Measurements from ENCODE around the gene ANKRD53. TPM values are rescaled to one million over a fixed set of nuclear protein-coding genes. Genes with fewer than 3 reads are reported as not detected.
"Not testable (repeated sequence)": the region's sequence is repeated elsewhere in the genome, so short reads cannot be mapped to it uniquely, and the experiment has no call there.

Gene ANKRD53
- total RNA-seq, 1 donor from 2014 or later = 0.51 TPM

DNA sequence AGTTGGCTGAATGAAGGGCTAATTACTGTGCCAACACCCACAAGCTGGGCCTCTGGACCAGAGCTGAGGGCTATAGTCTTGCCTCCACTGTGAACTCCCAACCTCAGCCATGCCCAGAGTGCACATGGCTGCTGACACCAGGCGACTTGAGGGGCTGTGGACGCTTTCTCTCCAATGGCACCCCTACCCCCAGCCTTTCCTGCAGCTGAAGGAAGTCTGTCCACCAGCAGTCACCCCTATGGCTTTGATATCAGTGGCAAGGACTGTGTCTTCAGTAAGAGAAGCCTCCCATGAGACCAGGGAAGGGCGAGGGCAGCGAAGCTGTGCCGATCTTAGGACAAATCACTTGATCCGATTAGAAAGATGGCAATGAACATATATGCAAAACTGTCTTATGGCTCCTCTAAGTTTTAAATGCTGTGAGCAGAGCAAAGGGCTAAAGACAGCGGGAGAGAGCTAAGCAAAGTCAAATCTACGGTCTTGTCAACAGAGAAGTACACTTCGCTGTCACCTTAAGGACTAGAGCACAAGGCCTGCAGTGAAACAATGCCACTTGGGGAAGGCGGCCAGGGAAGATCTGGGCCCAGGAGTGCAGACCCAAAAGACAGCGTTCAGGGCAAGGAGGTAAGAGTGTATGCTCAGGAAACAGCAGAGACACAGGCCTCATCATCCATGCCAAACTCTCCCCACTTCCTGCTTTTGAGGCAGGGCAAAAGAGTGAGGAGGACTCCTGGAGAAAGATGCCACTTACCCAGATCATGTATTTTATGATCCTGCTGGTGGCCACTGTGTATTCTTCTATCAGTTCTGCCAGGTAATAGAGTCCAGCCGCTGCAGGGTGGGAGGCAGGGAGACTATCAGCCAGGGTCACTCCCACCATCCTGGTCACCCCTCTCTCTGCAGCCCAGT, 14.8 kb downstream of the ANKRD53 start:
- DNase-seq = no peak

DNA sequence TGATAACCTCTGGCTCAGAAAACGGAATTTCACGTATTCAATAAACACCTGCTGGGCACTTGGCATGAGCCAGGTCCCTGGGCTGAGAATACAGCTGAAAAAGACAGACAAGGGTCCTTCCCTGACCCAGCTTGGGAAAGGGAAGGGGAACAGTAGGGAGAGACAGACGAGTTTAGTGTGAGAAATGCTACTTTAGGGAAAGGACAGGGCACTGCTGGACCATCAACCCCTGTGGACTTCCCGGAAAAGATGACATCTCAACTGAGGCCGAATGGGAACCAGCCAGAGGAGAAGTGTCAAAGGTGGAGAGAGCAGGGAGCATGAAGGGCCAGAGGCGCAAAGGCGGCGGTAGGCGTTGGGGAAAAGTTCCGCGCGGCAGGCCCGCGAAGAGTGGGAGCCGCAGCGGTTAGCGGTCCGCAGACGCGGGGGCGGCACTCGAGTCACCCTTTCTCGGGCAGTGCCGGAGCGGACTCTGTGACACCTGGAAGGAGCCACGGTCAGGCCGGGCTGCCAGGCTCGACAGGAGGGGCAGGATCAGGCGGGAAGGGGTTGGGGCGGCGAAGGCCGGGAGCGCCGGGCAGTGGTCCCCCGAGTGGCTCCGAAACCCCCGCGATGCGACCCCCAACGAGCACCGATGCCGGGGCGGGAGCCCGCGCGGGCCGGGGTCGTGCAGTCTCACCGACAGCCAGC, 15.7 kb downstream of the ANKRD53 start:
- peak; percentile 37 for DNase-seq

DNA sequence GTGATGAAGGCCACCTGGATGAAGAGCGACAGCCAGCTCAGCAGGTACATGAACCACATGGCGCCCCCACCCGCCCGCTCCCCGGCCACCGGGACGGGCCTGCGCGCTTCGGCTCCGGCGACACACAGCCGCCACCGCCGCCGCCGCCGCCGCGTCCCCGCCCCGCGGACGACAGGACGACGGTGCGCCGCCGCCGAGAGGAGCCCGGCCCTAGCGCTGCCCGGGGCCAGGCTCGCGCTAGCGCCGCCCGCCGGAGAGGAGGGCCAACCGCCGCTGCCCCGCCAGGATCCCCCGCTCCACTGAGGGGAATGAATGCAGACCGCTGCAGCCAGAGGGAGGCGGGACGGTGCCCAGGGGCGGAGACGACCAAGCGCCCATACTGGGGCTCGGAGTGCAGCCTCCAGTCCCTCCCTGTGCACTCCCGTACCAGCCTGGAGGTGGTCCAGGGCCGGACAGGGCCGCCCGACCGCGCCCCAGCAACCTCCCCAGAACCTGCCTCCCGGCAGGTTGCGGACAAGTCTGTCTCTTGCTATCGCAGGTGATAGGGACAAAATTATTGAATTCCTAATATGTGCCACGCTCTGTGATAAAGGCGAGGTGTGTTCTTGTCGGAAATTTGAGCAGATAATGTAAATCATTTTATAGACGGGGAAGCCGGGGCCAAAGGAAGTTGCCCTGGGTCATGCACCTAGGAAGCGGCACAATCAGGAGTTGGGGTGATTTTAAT, 16.4 kb downstream of the ANKRD53 start, which contains the start of gene TEX261:
Gene TEX261 (minus strand): TSS at position 175 of the 727 bp plus-strand sequence. CDS start 116 bp downstream, at position 59.
- peak; percentile 91 for DNase-seq

- peak; percentile 63 for DNase-seq
These were observed 16.9 kb downstream of the ANKRD53 start for GRCh38 chr2:70995426-70995729.

DNA sequence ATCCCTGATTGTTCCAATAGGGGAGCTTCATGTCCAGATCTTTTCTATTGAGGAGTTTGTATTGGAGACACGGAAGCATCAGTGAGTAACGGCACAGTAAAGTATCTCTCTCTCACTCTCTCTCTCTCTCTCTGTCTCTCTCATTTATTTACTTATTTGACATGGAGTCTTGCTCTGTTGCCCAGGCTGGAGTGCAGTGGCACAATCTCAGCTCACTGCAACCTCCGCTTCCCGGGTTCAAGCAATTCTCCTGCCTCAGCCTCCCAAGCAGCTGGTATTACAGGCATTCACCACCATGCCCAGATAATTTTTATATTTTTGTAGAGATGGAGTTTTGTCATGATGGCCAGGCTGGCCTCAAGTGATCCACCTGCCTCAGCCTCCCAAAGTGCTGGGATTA, 20.5 kb downstream of the ANKRD53 start:
- not testable (repeated sequence) for DNase-seq

DNA sequence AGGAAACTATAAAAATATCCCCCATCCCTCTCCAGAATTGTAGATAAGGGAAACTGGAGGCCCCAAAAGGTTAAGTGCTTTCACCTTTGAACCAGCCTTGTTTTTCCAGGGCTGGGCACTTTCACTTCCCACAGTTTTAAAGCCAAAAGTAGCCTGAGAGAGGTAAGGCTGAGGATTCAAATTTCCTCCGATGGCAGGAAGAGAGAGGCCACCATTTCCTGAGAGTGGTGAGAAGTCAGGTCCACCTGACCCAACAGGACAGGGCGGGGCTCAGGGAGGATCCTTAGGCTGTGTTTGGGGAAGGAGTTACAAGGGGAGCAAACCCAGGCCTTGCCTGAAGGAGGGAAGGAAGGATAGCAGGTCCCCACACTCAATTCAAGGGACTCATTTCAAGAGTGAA, 20.9 kb downstream of the ANKRD53 start:
- no peak for DNase-seq

DNA sequence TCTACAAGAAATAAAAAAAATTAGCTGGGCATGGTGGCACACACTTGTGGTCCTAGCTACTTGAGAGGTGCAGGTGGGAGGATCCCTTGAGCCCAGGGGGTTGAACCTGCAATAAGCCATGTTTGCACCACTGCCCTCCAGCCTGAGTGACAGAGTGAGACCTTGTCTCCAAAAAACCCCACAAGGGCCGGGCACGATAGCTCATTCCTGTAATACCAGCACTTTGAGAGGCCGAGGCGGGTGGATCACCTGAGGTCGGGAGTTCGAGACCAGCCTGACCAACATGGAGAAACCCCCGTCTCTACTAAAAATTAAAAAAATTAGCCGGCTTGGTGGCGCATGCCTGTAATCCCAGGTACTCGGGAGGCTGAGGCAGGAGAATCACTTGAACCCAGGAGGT, 21.5 kb downstream of the ANKRD53 start:
- not testable (repeated sequence) for DNase-seq

GRCh38 chr2:71000780-71001591, 22.6 kb downstream of the ANKRD53 start:
- peak; percentile 78 for DNase-seq

DNA sequence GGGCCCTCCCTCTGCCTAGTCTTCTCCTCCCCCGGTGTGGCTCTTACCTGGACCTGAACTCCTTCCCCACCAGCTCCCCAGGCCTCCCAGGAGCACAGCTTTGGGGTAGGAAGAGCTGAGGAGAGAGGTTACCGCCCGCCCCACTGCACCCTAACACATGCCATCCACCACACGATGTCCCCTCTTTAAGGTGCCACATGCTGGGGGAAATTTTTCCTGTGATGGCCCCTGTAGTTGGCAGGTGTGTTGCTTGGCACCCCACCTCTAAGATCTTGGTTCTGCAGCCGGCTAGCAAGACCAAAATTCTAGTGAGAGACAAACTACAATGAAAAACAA, 23.1 kb downstream of the ANKRD53 start:
- DNase-seq = no peak

GRCh38 chr2:71001981-71002570, 23.6 kb downstream of the ANKRD53 start:
- no peak for DNase-seq

GRCh38 chr2:71003396-71003795, 25.0 kb downstream of the ANKRD53 start:
- no peak for DNase-seq

- no peak for DNase-seq
These were observed 25.7 kb downstream of the ANKRD53 start for GRCh38 chr2:71003966-71004755.

GRCh38 chr2:71004857-71005256, 26.4 kb downstream of the ANKRD53 start:
- no peak for DNase-seq

DNA sequence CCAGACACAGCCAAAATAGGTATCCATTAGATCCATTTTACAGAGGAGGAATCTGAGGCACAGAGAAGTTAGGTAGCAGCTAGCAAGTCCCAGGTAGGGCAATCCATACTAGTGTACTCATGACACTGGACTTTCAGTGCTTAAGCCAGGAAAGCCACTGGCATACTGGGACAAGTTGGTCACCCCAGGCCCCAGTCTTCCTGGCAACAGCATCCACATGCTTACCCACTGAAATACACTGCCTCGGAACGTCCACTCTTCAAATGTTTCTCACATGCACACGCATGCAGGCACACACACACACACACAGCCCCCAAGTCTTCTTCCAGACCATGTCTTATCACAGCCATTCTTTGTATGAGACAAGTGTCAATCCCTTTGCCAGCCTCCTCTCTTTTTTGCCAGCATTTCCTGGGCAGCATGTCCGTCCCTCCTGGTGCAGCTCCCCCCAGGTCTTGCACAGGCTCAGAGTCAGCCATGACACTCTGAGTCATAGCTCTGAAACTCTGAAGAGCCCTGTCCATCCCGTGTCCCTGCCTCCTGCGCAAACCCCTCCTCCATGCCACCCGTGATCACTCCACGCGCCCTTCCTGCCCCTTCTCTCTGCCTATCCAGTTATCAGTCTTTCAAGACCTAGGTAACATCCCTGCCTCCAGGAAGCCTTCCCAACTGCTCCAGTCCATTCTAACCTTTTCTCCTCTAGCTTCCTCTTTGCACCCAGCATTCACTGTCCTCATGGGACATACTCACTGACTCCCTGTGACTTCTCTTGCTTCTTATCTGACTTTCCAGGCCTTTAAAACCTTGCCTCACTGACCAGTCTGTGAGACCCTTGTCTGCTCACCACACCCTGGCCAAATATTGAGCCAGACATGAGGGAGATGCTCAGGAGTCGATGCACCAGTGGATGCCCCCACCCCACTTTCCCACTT, 27.1 kb downstream of the ANKRD53 start:
- DNase-seq = no peak

DNA sequence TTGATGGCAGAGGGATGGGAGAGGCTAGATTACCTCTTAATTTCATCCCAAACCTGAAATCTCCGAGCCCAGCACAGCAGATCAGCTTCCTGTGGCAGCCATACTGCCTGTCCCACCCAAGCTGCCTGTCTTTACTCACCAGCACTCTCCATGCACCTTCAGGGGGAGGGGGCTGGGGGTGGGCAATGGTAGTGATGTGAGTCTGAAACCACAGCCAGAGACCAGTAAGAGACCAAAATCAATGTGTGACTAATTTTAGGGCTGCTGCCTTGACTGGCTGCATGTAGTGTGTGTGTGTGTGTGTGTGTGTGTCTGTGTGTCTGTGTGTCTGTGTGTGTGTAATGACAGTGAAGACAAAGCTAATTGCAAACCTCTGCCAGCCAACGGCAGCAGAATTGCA, 27.9 kb downstream of the ANKRD53 start:
- no peak for DNase-seq

DNA sequence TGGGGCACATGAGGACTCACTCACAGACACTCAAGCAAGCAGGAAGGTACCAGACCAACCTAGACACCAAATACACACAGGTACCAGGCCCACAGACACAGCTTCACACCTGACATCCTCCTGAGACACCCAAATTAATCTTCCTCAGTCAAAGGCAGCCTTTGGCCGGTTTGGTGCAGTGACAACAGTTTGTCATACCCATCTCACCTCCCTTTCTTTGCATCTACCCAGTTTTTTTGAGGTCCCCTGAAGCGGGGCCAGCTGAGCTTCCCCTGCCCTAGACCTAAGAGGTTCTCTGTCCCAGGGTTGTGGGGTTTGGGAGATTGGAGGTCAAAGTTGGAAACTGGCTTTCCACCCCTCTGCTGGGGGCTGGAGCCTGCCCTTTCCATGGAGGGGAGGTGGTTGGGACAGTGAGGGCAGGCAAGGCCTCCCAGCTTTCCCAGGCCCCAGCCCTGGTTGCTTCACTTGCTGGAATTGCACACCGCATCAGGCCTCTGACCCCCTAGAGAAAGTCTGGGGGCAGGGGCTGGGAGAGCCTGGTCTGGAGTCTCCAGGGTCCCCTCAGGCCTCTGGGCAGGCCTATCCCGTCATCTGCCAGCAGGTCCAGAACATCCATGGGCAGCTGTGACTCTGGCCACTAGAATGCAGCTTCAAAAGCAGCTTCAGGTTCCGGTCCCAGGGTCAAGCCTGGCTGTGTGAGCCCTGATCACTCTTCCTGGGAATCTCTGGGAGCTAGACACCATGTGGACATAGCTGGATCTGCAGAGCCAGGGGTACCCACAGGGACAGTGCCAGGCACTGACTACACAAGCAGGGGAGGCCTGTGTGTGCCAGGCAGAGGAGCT, 28.7 kb downstream of the ANKRD53 start:
- no peak for DNase-seq

GRCh38 chr2:71008342-71008741, 29.9 kb downstream of the ANKRD53 start:
- no peak for DNase-seq

GRCh38 chr2:71011786-71012185, 33.4 kb downstream of the ANKRD53 start:
- not testable (repeated sequence) for DNase-seq

GRCh38 chr2:71018625-71019024, 40.2 kb downstream of the ANKRD53 start:
- no peak for DNase-seq

Measured in dermis blood vessel endothelial cell (primary cell).